Vagina (tissue), 2 donors: ENCODE measurements around the gene GTSE1. TPM values are rescaled to one million over a fixed set of nuclear protein-coding genes. Genes with fewer than 3 reads are reported as not detected.

Experiments
- DNase-seq, 2 donors: peaks; one replicate each; pipeline ENCODE4 v3.0.0-alpha.2; 2017; ENCODE audit errors: extremely low spot score in 2 of 2
- H3K27ac ChIP-seq: fragments of 200-600 bp; sonication (generic); one replicate; pipeline ENCODE4 v1.5.1; 2019
- H3K27me3 ChIP-seq: fragments of 200-600 bp; sonication (generic); one replicate; pipeline ENCODE4 v1.5.1; 2019
- H3K36me3 ChIP-seq, 2 donors: fragments of 200-600 bp; sonication (generic); one replicate each; pipeline ENCODE4 v1.5.1; 2017 to 2019
- H3K4me1 ChIP-seq: fragments of 200-600 bp; sonication (generic); one replicate; pipeline ENCODE4 v1.5.1; 2019
- H3K4me3 ChIP-seq, 2 donors: fragments of 200-600 bp; sonication (generic); 1 replicate in 1 of 2; 2 replicates in 1 of 2; pipeline ENCODE4 v1.5.1; 2016 to 2019
- H3K9me3 ChIP-seq: fragments of 200-600 bp; sonication (generic); one replicate; pipeline ENCODE4 v1.5.1; 2019
- CTCF ChIP-seq, 3 experiments: fragments of 450-650 bp in 2 of 3; fragments of 200-600 bp in 1 of 3; sonication (generic) in 1 of 3; IDR thresholded peaks; one replicate each; pipeline ENCODE4 v1.5.1; 2017 to 2019; ENCODE audit warnings: antibody characterized with exemption in 3 of 3, mild to moderate bottlenecking in 2 of 3, moderate library complexity in 2 of 3
- POLR2A ChIP-seq, 2 donors: fragments of 450-650 bp; IDR thresholded peaks; one replicate each; pipeline ENCODE4 v1.6.1; 2017; ENCODE audit warnings: antibody characterized with exemption in 2 of 2, mild to moderate bottlenecking in 2 of 2, moderate library complexity in 2 of 2
- POLR2AphosphoS5 ChIP-seq, 2 donors: sonication (generic); formaldehyde crosslinking; IDR thresholded peaks; one replicate each; pipeline ENCODE4 v1.9.0; 2017; ENCODE audit warnings: antibody characterized with exemption in 2 of 2, mild to moderate bottlenecking in 2 of 2, low read depth in 1 of 2; ENCODE audit not compliant: insufficient read depth in 1 of 2
- intact Hi-C: fragments of 100-400 bp; cut with DNase I; formaldehyde crosslinking; loops from one replicate; pipeline ENCODE4 v1.15.1; 2023
- total RNA-seq: library from RNA; depleted of rRNA; stranded (reverse); fragments of >200 nt; gene quantifications from one replicate; pipeline ENCODE4 v1.2.3, GENCODE V29; 2016

GTSE1 gene
- total RNA-seq, 1 donor from 2014 or later, result 2.2 TPM

GRCh38 chr22:46287873-46288751 is 8.6 kb upstream of the GTSE1 start:
- Histone ChIP-seq H3K9me3 (no peaks in the 10 kb centered on the region), H3K27ac (peak overlapping the region; percentile 9), H3K36me3 (peaks cover 0 to 50% of the 10 kb centered on the region in 2 donors), H3K4me1 (no peaks in the 10 kb centered on the region), H3K27me3 (no peaks in the 10 kb centered on the region), H3K4me3 (no peak overlapping the region)
- no peak for DNase-seq
- intact Hi-C loops, result no loop called here
- no peak for TF ChIP-seq POLR2A (IDR thresholded peaks at IDR 0.05)
- peak in 1 of 2 donors; percentile 35 for TF ChIP-seq POLR2AphosphoS5 (IDR thresholded peaks at IDR 0.05; ENCODE audit: insufficient read depth in 1 of 2, low read depth in 1 of 2)
- no peak for TF ChIP-seq CTCF (IDR thresholded peaks at IDR 0.05)

GRCh38 chr22:46288846-46289243 is 7.8 kb upstream of the GTSE1 start:
- no peak for DNase-seq
- Histone ChIP-seq H3K36me3 (peaks cover 0 to 49% of the 10 kb centered on the region in 2 donors), H3K4me3 (no peak overlapping the region), H3K9me3 (no peaks in the 10 kb centered on the region), H3K4me1 (no peaks in the 10 kb centered on the region), H3K27me3 (no peaks in the 10 kb centered on the region), H3K27ac (no peak overlapping the region)
- intact Hi-C loops, result no loop called here
- TF ChIP-seq POLR2A (IDR thresholded peaks at IDR 0.05) (no peak), POLR2AphosphoS5 (IDR thresholded peaks at IDR 0.05; ENCODE audit: insufficient read depth in 1 of 2, low read depth in 1 of 2) (no peak), CTCF (IDR thresholded peaks at IDR 0.05) (no peak)

GRCh38 chr22:46289244-46289891 is 7.3 kb upstream of the GTSE1 start:
- no peak overlapping the region for H3K4me3 ChIP-seq
- no peak overlapping the region for H3K27ac ChIP-seq
- no peak for DNase-seq
- H3K36me3 ChIP-seq, result peaks cover 0 to 44% of the 10 kb centered on the region in 2 donors
- no peaks in the 10 kb centered on the region for H3K4me1 ChIP-seq
- TF ChIP-seq POLR2AphosphoS5 (IDR thresholded peaks at IDR 0.05; ENCODE audit: insufficient read depth in 1 of 2, low read depth in 1 of 2), result no peak
- TF ChIP-seq CTCF (IDR thresholded peaks at IDR 0.05), result no peak
- no peak for TF ChIP-seq POLR2A (IDR thresholded peaks at IDR 0.05)
- H3K27me3 ChIP-seq, result no peaks in the 10 kb centered on the region
- intact Hi-C loops, result no loop called here
- H3K9me3 ChIP-seq, result no peaks in the 10 kb centered on the region

- Histone ChIP-seq H3K27me3 (no peaks in the 10 kb centered on the region), H3K9me3 (no peaks in the 10 kb centered on the region), H3K36me3 (peaks cover 0 to 35% of the 10 kb centered on the region in 2 donors), H3K27ac (no peak overlapping the region), H3K4me3 (no peak overlapping the region), H3K4me1 (no peaks in the 10 kb centered on the region)
- TF ChIP-seq POLR2AphosphoS5 (IDR thresholded peaks at IDR 0.05; ENCODE audit: insufficient read depth in 1 of 2, low read depth in 1 of 2) (no peak), CTCF (IDR thresholded peaks at IDR 0.05) (no peak), POLR2A (IDR thresholded peaks at IDR 0.05) (no peak)
- no peak for DNase-seq
- intact Hi-C loops, result loop anchor here (10.0 kb wide), 1 partner anchor 295 kb away; no protein-coding TSS in a partner anchor
Measured at GRCh38 chr22:46290121-46290842, 6.4 kb upstream of the GTSE1 start.
